Measurements from ENCODE around the gene AKT1. TPM values are rescaled to one million over a fixed set of nuclear protein-coding genes. Genes with fewer than 3 reads are reported as not detected.

The AKT1 gene
- total and polyA plus RNA-seq, 2 experiments from 2014 or later, result 16.9 to 164 TPM

DNA sequence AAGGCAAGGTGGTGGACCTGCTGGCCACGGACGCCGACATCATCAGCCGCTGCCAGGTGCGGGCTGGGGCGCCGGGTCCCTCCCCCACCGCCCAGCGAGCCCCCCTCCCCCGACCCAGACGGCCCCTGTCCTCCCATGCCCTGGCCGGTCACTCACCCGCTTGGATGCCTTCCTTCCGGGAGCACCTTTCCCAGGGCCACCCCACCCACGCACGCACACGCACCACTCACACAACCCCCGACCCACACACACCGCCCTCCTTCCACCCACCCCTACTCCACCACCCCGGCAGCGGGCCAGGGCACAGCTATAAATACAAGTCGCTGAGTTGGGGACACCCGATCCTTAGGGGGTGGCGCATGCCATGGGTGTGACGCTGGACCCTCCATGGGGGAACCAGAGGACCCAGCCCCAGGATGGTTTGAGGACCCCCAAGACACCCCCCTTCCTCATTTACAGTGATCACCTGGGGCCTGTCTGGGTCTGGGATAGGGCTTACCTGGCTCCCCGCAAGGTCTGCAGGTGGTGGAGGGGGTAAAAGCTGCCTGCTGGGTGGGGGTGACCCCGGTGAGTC is 71.1 kb downstream of the AKT1 start:
- Histone ChIP-seq H3K4me2 (ENCODE audit: unreplicated experiment) (peak overlapping the region; percentile 55), H3K9ac (peak overlapping the region; percentile 51), H3K27ac (no peak overlapping the region), H3K36me3 (ENCODE audit: low read depth) (no peaks in the 10 kb centered on the region), H3K9me3 (ENCODE audit: low read depth) (no peaks in the 10 kb centered on the region), H3K79me2 (ENCODE audit: insufficient read depth) (no peaks in the 10 kb centered on the region), H3K9me2 (ENCODE audit: insufficient read depth) (no peaks in the 10 kb centered on the region), H2AFZ (no peak overlapping the region), H4K20me1 (ENCODE audit: insufficient read depth) (no peaks in the 10 kb centered on the region), H3F3A (ENCODE audit: insufficient read depth) (no peaks in the 10 kb centered on the region), H3K4me3 (peak overlapping the region; percentile 69), H3K4me1 (ENCODE audit: insufficient read depth) (peaks cover 8% of the 10 kb centered on the region; the same call in 1 of the 2 replicates), H3K27me3 (replicated peaks; ENCODE audit: insufficient read depth) (no peaks in the 10 kb centered on the region)
- DNase-seq, result peak; percentile 43
- in situ Hi-C loops (cut with MboI), result no loop called here
- 5 to 6% methylated on average over 12 to 18 of the region's 27 CpGs for WGBS, 2 experiments (ENCODE audit: low coverage in 1 of 2, low lambda C conversion rate in 2 of 2, missing lambda C conversion rate in 2 of 2)
- TF ChIP-seq EZH2phosphoT487 (IDR thresholded peaks at IDR 0.05; ENCODE audit: insufficient read depth, low read depth) (no peak), EZH2 (IDR thresholded peaks at IDR 0.05; ENCODE audit: insufficient read depth, poor library complexity, severe bottlenecking) (no peak)

DNA sequence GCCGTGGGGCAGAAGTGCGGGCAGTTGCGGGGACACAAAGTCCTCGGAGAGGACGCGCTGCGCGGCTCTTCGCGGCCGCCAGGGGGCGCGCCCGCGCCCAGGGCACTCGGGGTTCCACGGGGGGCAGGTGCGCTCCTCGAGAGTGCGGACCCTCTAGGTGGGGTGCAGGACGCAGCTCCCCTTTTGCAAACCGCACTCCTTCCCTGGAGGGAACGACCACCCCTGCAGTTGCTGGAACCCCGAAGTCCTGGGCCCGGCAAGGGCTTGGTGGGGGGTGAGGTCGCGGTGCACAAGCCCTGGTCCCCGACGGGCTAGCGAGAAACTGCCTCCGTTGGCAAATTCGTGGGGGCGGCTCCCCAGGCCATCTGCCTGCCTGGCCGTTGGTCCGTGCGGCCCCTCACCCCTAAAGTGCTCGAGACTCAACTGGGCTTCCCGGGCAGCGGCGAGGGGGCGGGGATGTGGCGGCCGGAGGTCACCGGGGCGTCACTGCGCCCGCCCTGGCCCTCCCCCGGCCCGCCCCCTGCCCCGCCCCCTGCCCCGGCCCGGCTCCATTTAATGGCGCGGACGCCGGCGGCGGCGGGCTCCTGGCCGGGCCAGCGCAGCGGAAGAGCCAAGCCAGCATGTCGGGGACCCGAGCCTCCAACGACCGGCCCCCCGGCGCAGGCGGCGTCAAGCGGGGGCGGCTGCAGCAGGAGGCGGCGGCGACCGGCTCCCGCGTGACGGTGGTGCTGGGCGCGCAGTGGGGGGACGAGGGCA is 71.7 kb downstream of the AKT1 start, which contains the start of gene ADSS1:
Gene ADSS1, plus strand, starts transcription at position 579 of the 756 bp plus-strand sequence. Its CDS starts 42 bp downstream, at position 621.
- H3K4me3 ChIP-seq, result peak within 1 kb of the TSS; percentile 69
- H3K9me3 ChIP-seq (ENCODE audit: low read depth), result no peaks in the 10 kb centered on the region
- WGBS, 2 experiments (ENCODE audit: low coverage in 1 of 2, low lambda C conversion rate in 2 of 2, missing lambda C conversion rate in 2 of 2), result 4 to 5% methylated on average over 52 to 57 of the region's 82 CpGs
- no peaks in the 10 kb centered on the region for H3K9me2 ChIP-seq (ENCODE audit: insufficient read depth)
- H3K27ac ChIP-seq, result no peak within 1 kb of the TSS
- H3K79me2 ChIP-seq (ENCODE audit: insufficient read depth), result no peaks in the 10 kb centered on the region
- H3K4me2 ChIP-seq (ENCODE audit: unreplicated experiment), result peak within 1 kb of the TSS; percentile 60
- H2AFZ ChIP-seq, result no peak within 1 kb of the TSS
- H3F3A ChIP-seq (ENCODE audit: insufficient read depth), result no peaks in the 10 kb centered on the region
- H4K20me1 ChIP-seq (ENCODE audit: insufficient read depth), result no peaks in the 10 kb centered on the region
- in situ Hi-C loops (cut with MboI), result no loop called here
- H3K9ac ChIP-seq, result peak within 1 kb of the TSS; percentile 51
- H3K27me3 ChIP-seq (replicated peaks; ENCODE audit: insufficient read depth), result no peaks in the 10 kb centered on the region
- DNase-seq, result peak; percentile 68
- TF ChIP-seq EZH2phosphoT487 (IDR thresholded peaks at IDR 0.05; ENCODE audit: insufficient read depth, low read depth), result no peak
- no peak for TF ChIP-seq EZH2 (IDR thresholded peaks at IDR 0.05; ENCODE audit: insufficient read depth, poor library complexity, severe bottlenecking)
- no peaks in the 10 kb centered on the region for H3K36me3 ChIP-seq (ENCODE audit: low read depth)
- peaks cover 8% of the 10 kb centered on the region; the same call in 1 of the 2 replicates for H3K4me1 ChIP-seq (ENCODE audit: insufficient read depth)

DNA sequence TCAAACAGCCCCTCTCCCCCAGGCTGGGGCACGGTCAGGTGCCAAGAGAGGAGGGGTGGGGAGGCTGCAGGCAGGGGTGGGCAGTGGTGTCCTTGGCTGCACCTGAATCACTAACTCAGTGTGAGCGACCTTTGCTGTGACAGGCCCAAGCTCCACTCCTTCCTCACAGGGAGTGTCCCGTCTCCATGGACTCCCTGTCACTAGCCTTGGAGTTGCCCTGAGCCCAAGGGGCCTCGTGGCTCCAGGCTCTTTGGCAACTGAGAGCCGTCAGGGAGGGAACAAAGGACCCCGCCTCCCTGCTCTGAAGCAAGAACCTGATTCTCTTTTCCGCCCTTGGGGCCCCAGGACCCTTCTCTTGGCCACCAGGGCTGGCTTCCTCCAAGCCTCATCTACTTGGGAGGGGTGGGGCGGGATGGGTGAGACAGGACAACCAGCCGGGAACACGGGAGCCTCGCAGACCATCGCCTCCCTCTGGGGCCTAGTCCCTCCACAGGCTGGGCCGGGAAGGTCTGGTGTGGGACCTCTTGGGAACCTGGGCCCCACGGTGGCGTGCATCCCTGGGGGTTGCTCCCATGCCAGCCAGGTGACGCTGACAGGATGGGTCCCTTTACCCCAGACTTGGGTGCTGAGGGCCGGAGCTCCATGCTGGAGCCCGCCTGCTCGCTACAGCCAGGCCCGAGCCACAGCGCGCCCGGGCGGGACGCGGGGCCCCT is 72.5 kb downstream of the AKT1 start:
- no peak overlapping the region for H3K27ac ChIP-seq
- no peaks in the 10 kb centered on the region for H3K27me3 ChIP-seq (replicated peaks; ENCODE audit: insufficient read depth)
- DNase-seq, result no peak
- no peaks in the 10 kb centered on the region for H3K79me2 ChIP-seq (ENCODE audit: insufficient read depth)
- no peak overlapping the region for H3K4me3 ChIP-seq
- no peak overlapping the region for H2AFZ ChIP-seq
- no peaks in the 10 kb centered on the region for H3F3A ChIP-seq (ENCODE audit: insufficient read depth)
- H4K20me1 ChIP-seq (ENCODE audit: insufficient read depth), result no peaks in the 10 kb centered on the region
- no peak for TF ChIP-seq EZH2 (IDR thresholded peaks at IDR 0.05; ENCODE audit: insufficient read depth, poor library complexity, severe bottlenecking)
- no peak for TF ChIP-seq EZH2phosphoT487 (IDR thresholded peaks at IDR 0.05; ENCODE audit: insufficient read depth, low read depth)
- H3K9ac ChIP-seq, result no peak overlapping the region
- H3K9me3 ChIP-seq (ENCODE audit: low read depth), result no peaks in the 10 kb centered on the region
- H3K9me2 ChIP-seq (ENCODE audit: insufficient read depth), result no peaks in the 10 kb centered on the region
- H3K4me2 ChIP-seq (ENCODE audit: unreplicated experiment), result no peak overlapping the region
- 65% methylated on average over 24 of the region's 26 CpGs for WGBS, 2 experiments (ENCODE audit: low coverage in 1 of 2, low lambda C conversion rate in 2 of 2, missing lambda C conversion rate in 2 of 2)
- H3K36me3 ChIP-seq (ENCODE audit: low read depth), result no peaks in the 10 kb centered on the region
- peaks cover 8% of the 10 kb centered on the region; the same call in 1 of the 2 replicates for H3K4me1 ChIP-seq (ENCODE audit: insufficient read depth)
- in situ Hi-C loops (cut with MboI), result no loop called here
